ENCODE measurements around the gene PRRC2C. TPM values are rescaled to one million over a fixed set of nuclear protein-coding genes. Genes with fewer than 3 reads are reported as not detected.

Gene PRRC2C
- total RNA-seq, 1 donor from 2014 or later = 38.2 TPM

GRCh38 chr1:171515299-171515698, 30.0 kb downstream of the PRRC2C start:
- no peak for TF ChIP-seq CTCF (IDR thresholded peaks at IDR 0.05; ENCODE audit: insufficient read depth, low read length, severe bottlenecking)
- Histone ChIP-seq H3K27me3 (ENCODE audit: control insufficient read depth, insufficient read depth, low read length) (no peaks in the 10 kb centered on the region), H3K36me3 (ENCODE audit: control insufficient read depth, insufficient read depth, low read length) (peaks cover 12% of the 10 kb centered on the region), H3K4me3 (ENCODE audit: low read depth, low read length) (no peak overlapping the region)
- no peak for DNase-seq (ENCODE audit: low read depth)
- no peak for FAIRE-seq

GRCh38 chr1:171515741-171516140, 30.4 kb downstream of the PRRC2C start:
- Histone ChIP-seq H3K36me3 (ENCODE audit: control insufficient read depth, insufficient read depth, low read length) (peaks cover 12% of the 10 kb centered on the region), H3K27me3 (ENCODE audit: control insufficient read depth, insufficient read depth, low read length) (no peaks in the 10 kb centered on the region), H3K4me3 (ENCODE audit: low read depth, low read length) (no peak overlapping the region)
- DNase-seq (ENCODE audit: low read depth) (no peak), FAIRE-seq (no peak)
- TF ChIP-seq CTCF (IDR thresholded peaks at IDR 0.05; ENCODE audit: insufficient read depth, low read length, severe bottlenecking) = no peak

GRCh38 chr1:171521567-171521966, 36.2 kb downstream of the PRRC2C start:
- DNase-seq (ENCODE audit: low read depth) (no peak), FAIRE-seq (no peak)
- H3K36me3 ChIP-seq (ENCODE audit: control insufficient read depth, insufficient read depth, low read length) = peaks cover 14% of the 10 kb centered on the region

GRCh38 chr1:171530676-171531075, 45.3 kb downstream of the PRRC2C start:
- FAIRE-seq (no peak), DNase-seq (ENCODE audit: low read depth) (no peak)
- TF ChIP-seq CTCF (IDR thresholded peaks at IDR 0.05; ENCODE audit: insufficient read depth, low read length, severe bottlenecking) = no peak
- peaks cover 15% of the 10 kb centered on the region for H3K36me3 ChIP-seq (ENCODE audit: control insufficient read depth, insufficient read depth, low read length)
- no peak overlapping the region for H3K4me3 ChIP-seq (ENCODE audit: low read depth, low read length)
- H3K27me3 ChIP-seq (ENCODE audit: control insufficient read depth, insufficient read depth, low read length) = no peaks in the 10 kb centered on the region

More at GRCh38 chr1:171521567-171521966, 36.2 kb downstream of the PRRC2C start:
- Histone ChIP-seq H3K4me3 (ENCODE audit: low read depth, low read length) (no peak overlapping the region), H3K27me3 (ENCODE audit: control insufficient read depth, insufficient read depth, low read length) (no peaks in the 10 kb centered on the region)
- no peak for TF ChIP-seq CTCF (IDR thresholded peaks at IDR 0.05; ENCODE audit: insufficient read depth, low read length, severe bottlenecking)

GRCh38 chr1:171532520-171532919, 47.2 kb downstream of the PRRC2C start:
- no peak for TF ChIP-seq CTCF (IDR thresholded peaks at IDR 0.05; ENCODE audit: insufficient read depth, low read length, severe bottlenecking)
- FAIRE-seq (no peak), DNase-seq (ENCODE audit: low read depth) (no peak)
- Histone ChIP-seq H3K27me3 (ENCODE audit: control insufficient read depth, insufficient read depth, low read length) (no peaks in the 10 kb centered on the region), H3K4me3 (ENCODE audit: low read depth, low read length) (no peak overlapping the region), H3K36me3 (ENCODE audit: control insufficient read depth, insufficient read depth, low read length) (peaks cover 16% of the 10 kb centered on the region)

- FAIRE-seq (no peak), DNase-seq (ENCODE audit: low read depth) (no peak)
- TF ChIP-seq CTCF (IDR thresholded peaks at IDR 0.05; ENCODE audit: insufficient read depth, low read length, severe bottlenecking) = no peak
- Histone ChIP-seq H3K36me3 (ENCODE audit: control insufficient read depth, insufficient read depth, low read length) (peaks cover 18% of the 10 kb centered on the region), H3K27me3 (ENCODE audit: control insufficient read depth, insufficient read depth, low read length) (no peaks in the 10 kb centered on the region), H3K4me3 (ENCODE audit: low read depth, low read length) (no peak overlapping the region)
Observed at GRCh38 chr1:171545523-171545922, 60.2 kb downstream of the PRRC2C start.

Data from bronchial epithelial cell (primary cell).